HG03025 (cell line): Measurements from ENCODE around the gene EIF1B.

ENCODE experiments used
- ATAC-seq: cut with Tn5 transposase; IDR thresholded peaks from one replicate; pipeline ENCODE4 v1.9.1; 2021; ENCODE audit warnings: mild to moderate bottlenecking, moderate library complexity; ENCODE audit not compliant: unreplicated experiment, low FRiP score

The EIF1B gene

GRCh38 chr3:40307176-40307575, 2.3 kb upstream of the EIF1B start:
- ATAC-seq, result no peak

DNA sequence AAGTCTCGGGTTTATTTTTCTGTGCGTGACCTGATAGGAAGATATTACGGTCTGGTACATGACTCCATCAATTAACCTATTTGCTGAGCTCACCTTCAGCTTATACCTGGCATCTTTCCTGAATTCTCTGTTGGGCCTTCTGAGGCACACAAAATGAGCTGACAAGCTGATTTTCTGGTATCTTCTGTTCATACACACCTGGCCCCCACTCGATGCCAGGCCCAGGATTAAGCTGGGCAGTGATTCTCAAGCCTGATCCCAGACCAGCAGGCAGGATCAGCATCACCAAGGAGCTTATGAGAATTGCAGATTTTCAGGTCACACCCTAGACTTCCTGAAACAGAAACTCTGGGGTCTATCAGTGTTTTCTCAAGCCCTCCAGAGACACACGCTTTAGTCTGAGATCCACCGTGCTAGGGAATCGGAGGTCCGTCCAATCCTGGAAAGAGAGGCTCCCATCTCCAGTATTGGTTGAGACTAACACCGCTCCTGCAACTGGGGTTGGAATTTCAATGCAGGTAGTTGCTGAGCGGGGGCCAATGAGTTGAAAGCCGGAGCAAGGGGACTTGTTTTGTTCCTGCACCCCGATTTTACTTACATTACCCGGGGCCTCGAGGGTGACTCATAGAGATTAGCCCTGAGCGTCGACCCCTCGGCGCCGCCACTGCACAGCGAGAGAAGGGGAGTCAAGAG, 636 bp upstream of the EIF1B start:
- peak; percentile 21 for ATAC-seq

DNA sequence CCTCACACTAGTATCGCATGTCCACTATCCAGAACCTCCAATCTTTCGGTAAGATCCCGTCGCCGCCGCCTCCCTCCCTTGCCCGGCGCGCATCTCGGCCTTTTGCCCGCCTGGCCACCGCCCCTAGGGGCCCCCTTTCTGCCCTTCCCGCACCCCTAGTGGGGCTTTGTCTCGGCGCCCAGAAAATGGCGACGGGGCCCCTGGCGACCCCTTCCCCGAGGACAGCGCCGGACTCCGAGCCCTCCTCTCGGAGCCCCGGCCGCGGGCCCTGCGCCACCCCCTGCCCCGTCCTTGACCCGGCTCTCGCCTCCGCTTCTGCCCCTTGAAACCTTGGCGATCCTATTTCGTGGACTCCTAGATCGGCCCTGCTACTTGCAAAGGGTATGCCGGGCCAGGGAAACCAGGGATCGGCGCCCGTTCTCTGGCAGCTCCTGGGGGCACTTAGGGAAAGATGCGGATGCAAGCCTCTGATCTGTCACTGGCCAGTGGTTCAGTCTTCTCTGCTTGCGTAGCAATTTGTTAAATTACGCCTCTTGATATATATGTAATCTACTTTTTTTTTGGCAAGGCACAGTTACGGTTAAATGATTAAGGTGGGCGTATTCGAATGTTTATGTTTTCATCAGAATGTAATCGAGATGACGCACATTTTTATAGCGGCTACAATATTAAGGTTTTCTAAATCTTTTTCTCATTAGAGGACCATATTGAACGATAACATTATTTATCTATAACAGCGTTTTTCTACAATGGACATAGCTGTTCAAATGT, 603 bp downstream of the EIF1B start:
- peak; percentile 31 for ATAC-seq

- ATAC-seq, result no peak
Measured at GRCh38 chr3:40310705-40311104, 1.2 kb downstream of the EIF1B start.

- no peak for ATAC-seq
Measured at GRCh38 chr3:40312661-40313226, 3.2 kb downstream of the EIF1B start.

- no peak for ATAC-seq
Measured at GRCh38 chr3:40313975-40314860, 4.7 kb downstream of the EIF1B start.

DNA sequence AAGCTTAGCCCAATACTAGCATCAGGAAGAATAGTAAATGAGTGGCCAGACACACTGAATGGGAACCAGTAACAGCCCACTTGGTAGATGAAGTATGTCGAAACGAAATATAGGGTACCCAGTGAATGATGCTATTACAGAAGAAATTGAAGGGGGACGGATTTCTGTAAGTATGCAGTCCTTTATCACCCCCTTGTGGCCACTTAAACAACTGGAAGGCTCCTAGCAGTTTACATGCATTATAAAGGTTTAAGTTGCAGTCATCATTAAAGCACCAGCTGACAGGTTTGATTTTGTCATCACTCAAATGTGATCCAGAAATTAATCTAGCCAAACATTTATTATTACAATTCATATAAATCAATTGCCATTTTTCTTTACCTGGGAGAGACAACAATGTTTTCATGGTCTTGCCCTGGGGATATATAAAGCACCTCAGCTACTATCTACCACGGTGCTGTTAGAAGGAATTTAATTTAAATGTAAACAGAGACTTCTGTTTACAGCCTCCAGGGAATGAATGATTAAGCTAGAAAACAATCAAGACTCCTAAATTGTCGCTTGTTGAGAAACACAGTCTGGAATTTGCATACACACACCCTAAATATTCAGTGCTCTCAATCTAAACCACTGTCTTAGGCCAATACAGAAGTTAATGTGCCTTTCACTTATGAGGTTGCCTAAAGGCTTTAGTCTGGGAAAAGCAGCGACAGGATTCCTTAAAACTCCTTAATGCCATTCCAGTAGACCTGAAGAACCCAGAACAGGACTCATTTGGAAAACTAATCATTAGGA, 7.8 kb downstream of the EIF1B start:
- ATAC-seq, result peak; percentile 59

DNA sequence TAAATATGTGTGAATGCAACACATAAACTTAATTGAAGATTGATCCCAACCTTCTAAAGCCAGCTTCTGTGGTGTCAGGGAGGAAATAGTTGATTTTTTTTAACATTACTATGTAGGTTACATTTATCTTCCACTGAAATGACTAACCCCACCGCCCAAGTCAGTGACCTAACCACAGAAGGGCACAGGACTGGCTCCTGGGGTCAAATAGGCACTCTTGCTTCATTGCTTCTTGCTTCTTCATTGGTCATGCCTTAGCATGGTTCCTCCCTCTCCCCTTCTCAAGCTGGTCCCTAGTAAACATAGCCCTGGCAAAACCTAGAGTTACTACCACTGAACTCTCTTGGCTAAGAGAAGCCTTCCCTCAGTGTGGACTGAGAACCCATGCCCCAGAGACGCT, 12.3 kb downstream of the EIF1B start:
- no peak for ATAC-seq

- ATAC-seq, result no peak
Measured at GRCh38 chr3:40323946-40324345, 14.4 kb downstream of the EIF1B start.

DNA sequence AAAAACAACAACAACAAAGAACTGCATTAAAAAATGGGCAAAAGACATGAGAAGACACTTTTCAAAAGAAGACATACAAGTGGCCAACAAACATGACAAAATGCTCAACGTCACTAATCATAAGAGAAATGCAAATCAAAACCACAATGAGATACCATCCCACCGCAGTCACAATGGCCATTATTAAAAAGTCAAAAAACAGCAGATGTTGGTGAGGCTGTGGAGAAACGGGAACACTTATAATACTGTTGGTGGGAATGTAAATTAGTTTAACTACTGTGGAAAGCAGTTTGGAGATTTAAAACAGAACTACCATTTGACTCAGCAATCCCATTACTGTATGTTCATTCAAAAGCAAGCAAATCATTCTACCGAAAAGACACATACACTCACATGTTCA, 15.1 kb downstream of the EIF1B start:
- ATAC-seq, result no peak

DNA sequence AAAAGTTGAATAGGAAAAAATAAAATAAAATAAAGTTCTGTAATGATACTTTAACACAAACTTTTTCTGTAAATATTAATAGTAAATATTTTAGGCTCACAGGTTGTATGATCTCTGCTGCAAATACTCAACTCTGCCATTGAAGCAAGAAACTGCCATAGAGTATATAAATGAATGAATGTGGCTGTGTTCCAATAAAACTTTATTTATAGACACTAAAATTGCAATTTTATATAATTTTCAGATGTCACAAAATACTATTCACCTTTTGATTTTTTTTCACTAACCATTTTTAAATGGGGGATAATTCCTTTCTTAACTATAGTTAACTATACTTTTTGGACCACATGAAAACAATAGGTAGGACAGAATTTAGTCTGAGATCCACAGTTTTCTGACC, 16.0 kb downstream of the EIF1B start:
- ATAC-seq, result no peak

GRCh38 chr3:40328374-40328773, 18.9 kb downstream of the EIF1B start:
- ATAC-seq, result no peak

DNA sequence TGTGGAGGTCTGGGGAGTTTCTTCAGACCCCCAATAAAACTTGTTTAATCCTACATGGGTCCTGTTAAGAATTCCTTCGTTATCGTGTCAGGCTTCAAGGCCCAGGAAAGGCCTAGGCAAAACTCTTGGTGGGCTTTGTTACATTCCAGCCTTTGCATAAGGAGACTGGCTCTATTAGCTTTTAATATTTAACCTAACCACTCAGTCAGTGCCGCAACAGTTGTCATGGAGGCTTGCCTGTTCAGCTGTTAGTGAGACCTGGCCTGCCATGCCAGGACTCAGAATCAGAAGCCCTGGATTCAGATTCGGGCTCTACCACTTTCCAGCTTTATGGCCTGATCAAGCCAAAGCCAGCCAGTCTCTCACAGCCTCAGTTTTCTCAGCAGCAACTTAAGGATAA, 19.6 kb downstream of the EIF1B start:
- no peak for ATAC-seq

GRCh38 chr3:40332684-40333083, 23.2 kb downstream of the EIF1B start:
- no peak for ATAC-seq

DNA sequence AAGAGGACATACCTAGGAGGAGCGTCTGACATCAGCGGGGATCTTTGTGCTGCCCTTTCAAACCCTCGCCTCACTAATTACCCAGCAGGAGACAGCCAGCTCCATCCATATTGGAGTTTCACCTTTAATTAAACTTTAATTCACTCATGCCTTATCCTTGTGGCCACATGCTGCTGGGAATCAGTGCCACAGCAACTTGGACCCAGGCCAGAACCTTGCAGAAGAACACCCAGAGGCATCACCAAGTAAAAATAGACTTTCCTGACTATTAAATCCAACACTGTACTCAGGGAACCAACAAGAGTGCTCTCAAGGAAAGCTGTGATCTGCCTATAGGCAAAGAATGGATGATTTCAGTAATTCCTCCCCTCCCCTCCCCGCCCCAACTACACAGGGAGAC, 23.9 kb downstream of the EIF1B start:
- no peak for ATAC-seq

DNA sequence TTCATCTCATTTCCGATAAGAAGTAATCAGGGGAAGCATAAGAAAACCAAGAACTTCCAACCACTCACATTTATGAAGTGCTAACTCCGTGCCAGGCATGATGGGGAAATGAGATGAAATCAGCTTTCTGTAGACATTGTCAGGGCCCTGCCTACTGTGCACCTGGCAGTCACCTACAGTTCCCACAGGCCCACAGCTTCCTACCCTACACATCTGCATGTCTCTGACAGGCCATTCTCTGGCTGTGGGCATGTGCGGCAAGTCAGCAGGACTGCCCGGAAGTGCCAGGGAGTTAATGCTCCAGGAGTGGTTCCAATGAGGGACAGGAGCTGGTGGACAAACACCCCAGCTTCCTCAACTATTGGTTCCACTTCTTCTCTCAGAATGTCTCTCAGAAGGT, 24.3 kb downstream of the EIF1B start:
- ATAC-seq, result no peak

DNA sequence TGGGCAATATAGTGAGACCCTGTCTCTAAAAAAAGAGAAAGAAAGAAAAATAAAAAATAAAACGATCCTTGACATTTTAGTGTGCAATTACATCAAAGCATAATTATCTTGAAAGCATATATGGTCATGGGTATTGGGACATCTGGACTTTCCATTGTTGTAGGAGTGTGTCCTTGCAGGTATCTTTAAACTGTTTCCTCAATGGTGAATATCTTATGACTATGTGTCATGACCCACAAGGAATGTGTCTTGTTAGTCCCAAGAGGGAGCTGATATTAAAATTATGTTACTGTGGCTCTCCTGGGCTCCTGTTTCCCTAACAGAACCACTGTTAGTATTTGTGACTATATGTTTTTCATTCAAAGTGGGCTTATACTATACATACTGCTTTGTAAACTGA, 26.6 kb downstream of the EIF1B start:
- no peak for ATAC-seq

DNA sequence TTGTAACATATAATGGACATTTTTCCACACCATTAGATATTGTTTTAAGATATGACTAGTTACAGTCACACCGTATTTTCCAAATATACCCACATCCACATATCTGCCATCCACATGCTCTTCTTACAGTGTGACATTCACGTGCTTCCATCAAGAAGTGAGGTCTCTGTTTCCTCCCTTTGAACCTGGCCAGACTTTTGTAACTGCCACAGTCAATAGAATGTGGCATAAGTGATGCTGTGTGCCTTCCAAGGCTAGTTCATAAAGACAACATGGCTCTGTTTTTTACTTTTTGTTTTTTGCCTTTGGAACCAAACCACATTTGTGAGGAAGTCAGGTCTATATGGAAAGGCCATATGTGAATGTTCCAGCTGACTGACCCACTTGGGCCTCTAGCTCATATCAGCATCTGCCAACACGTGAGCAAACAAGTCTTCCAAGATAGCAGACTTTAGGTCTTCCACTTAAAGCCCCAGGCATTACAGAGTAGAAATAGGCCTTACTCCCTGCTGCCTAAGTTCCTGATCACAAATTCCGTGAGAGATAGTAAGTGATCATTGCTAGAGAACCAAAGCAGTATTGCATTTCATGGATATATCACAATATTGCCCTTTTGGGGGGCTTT, 27.1 kb downstream of the EIF1B start:
- ATAC-seq, result no peak
